Thyroid gland (tissue), 4 donors: ENCODE measurements around the gene KCTD8.

Source experiments
- CTCF ChIP-seq, 6 experiments: fragments of 200-600 bp in 3 of 6; fragments of 450-650 bp in 3 of 6; sonication (generic) in 3 of 6; IDR thresholded peaks; one replicate each; pipeline ENCODE4 v1.5.1; 2016 to 2019; ENCODE audit warnings: antibody characterized with exemption in 6 of 6, mild to moderate bottlenecking in 2 of 6, inconsistent platforms in 1 of 6, moderate library complexity in 1 of 6
- POLR2A ChIP-seq, 2 donors: fragments of 450-650 bp; IDR thresholded peaks; one replicate each; pipeline ENCODE4 v1.6.1; 2017; ENCODE audit warnings: antibody characterized with exemption in 2 of 2, mild to moderate bottlenecking in 2 of 2, moderate library complexity in 1 of 2

- TF ChIP-seq CTCF (IDR thresholded peaks at IDR 0.05) (no peak), POLR2A (IDR thresholded peaks at IDR 0.05) (no peak)
These were observed 285.9 kb downstream of the KCTD8 start for GRCh38 chr4:44162538-44163270.
